Activated T-cell treated with anti-CD3 and anti-CD28 coated beads, Interleukin-2, amount 50 U/mL, for 48 hours (primary cell): ENCODE results near the gene HOXB8.
A peak's percentile ranks its signal among the peaks of the same experiment; 100 is the strongest.

Source experiments
- DNase-seq, 2 experiments: peaks; one replicate each; pipeline ENCODE4 v3.0.0-alpha.2; 2020

The HOXB8 gene

GRCh38 chr17:48637323-48638260 is 22.5 kb upstream of the HOXB8 start:
- no peak for DNase-seq

GRCh38 chr17:48636177-48637018 is 21.3 kb upstream of the HOXB8 start:
- peak; percentile 92 to 93 for DNase-seq

- no peak for DNase-seq
Observed at GRCh38 chr17:48634493-48635208, 19.6 kb upstream of the HOXB8 start.

GRCh38 chr17:48633266-48633677 is 18.2 kb upstream of the HOXB8 start:
- DNase-seq = peak in 1 of 2 experiments; percentile 22

- no peak for DNase-seq
Observed at GRCh38 chr17:48632579-48633265, 17.6 kb upstream of the HOXB8 start.

GRCh38 chr17:48631693-48632578 is 16.8 kb upstream of the HOXB8 start:
- DNase-seq = peak in 1 of 2 experiments; percentile 14

- peak in 1 of 2 experiments; percentile 16 for DNase-seq
Observed at GRCh38 chr17:48630925-48631692, 16.0 kb upstream of the HOXB8 start.

- no peak for DNase-seq
Observed at GRCh38 chr17:48630009-48630924, 15.2 kb upstream of the HOXB8 start.

- DNase-seq = no peak
Observed at GRCh38 chr17:48629411-48629759, 14.3 kb upstream of the HOXB8 start.

GRCh38 chr17:48628649-48629410 is 13.7 kb upstream of the HOXB8 start:
- no peak for DNase-seq

GRCh38 chr17:48627623-48628521 is 12.8 kb upstream of the HOXB8 start:
- DNase-seq = no peak

- DNase-seq = no peak
Observed at GRCh38 chr17:48627118-48627597, 12.1 kb upstream of the HOXB8 start.

GRCh38 chr17:48626245-48627117 is 11.4 kb upstream of the HOXB8 start, which contains the start of gene HOXB9:
HOXB9 (minus strand) TSS chr17:48626358; CDS start chr17:48626269, 89 bp downstream.
- peak in 1 of 2 experiments; percentile 64 for DNase-seq

- DNase-seq = peak; percentile 64 to 71
Observed at GRCh38 chr17:48625495-48626244, 10.6 kb upstream of the HOXB8 start.
